ENCODE data around the gene ERFL.
"Not testable (repeated sequence)": the region's sequence is repeated elsewhere in the genome, so short reads cannot be mapped to it uniquely, and the experiment has no call there.

ERFL gene

DNA sequence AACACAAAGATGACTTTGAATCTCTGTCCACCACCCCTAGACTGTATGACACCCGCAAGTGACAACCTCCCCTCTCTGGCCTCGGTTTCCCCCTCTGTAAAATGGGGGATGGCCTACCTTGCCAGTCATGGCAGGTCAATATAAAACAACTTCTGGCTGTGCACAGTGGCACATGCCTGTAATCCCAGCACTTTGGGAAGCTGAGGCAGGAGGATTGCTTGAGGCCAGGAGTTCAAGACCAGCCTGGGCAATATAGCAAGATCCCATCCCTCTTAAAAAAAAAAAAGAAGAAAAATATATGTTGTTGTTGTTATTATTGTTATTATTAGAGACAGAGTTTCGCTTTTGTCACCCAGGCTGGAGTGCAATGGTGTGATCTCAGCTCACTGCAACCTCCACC, 52.3 kb downstream of the ERFL start:
- DNase-seq, result not testable (repeated sequence)

DNA sequence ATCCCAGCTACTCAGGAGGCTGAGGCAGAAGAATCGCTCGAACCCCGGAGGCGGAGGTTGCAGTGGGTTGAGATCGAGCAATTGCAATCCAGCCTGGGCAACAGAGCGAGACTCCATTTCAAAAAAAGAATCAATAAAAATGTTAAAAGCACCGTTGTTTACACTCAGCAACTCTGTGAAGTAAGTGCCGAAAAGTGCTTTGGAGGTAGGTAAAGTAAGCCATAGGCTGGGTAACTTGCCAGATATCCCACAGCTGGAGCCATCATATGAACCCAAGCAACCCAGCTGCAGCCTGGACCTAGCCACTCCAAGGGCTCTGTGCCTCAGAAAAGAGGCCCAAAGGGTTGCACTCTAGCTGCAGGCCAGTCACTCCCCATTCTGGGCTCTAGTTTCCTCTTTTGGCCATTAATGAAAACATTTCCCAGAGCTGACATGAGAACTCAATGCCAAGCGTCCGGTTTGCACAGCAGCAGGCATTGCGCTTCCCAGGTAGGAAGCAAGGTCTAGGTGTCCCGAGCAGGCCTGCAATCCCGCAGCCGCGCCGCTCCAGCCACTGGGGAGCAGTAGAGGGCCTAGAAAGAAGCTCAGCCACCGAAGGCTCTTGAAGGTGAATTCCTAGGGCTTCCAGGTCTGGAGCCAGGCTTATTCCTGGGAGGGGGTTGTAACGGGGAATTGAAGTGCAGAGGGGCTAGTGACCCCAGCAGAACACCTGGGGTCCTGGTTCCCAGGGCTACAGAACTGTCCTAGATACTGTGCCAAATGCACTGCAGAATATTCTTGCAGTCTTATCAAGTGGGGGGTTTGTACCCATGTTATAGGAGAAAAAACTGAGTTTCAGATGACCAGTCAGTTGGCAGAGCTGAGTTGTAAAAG, 55.2 kb downstream of the ERFL start:
- DNase-seq, result peak; percentile 20

GRCh38 chr19:41872384-41872774, 55.9 kb downstream of the ERFL start:
- no peak for DNase-seq

DNA sequence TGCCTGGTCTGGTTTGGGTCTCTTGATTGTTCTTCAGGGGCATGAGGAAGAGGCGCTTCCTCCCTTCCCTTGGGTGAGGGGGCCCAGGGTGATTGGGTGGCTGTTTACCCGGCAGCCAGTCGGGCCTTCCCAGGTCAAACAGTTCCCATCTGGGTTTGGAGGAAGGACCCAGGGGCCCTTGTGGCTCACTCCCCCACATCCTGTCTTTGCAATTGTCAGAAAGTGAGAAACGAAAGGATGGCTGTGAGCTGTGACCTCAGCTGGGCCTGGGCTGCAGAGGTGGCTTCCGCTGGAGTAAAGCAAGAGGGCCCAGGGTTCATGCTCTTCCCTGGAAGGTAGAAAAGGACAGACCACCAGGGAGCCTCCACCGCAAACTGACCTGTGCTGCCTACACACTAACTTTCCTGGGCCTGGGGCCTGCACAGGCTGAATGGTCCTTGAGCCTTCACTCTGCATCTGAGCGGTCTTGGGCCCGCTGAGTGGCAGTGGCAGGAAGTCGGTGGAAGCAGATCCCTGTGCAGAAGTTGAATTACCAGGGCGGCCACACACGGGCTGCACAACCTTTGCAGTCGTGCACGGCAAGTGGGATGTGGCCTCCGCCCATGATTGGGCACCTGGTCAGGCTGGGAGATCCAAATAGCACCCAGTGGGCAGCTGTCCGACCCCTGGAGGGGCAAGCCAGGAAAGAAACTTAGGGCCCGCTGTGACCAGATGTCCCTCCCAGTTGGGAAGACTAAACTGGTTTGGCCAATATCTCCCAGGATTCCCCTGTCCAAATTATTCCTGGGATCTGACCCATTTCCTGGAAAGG, 56.5 kb downstream of the ERFL start:
- no peak for DNase-seq

DNA sequence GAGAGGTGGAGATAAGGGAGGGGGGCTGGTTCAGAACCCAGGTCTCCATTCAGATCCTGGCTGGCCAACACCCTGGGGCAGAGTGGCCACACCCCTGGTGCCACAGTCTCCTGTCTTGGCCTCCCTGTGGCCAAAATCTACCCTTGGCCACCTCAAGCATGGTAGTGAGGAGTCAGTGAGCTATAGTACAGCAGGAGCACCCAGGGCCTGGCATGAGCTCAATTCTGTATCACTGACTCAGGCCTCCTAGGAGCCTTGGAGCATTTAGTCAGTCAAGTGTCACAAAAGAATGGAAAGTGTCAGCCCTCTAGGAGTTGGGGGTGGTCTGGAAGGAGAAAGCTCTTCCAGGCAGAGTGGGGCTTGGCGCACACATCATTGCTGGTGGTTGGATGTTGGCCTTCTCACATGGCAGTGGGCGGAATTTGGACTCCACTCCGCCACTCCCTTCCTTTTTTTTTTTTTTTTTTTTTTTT, 57.8 kb downstream of the ERFL start:
- DNase-seq, result no peak

- no peak for DNase-seq
Observed at GRCh38 chr19:41869374-41869955, 58.8 kb downstream of the ERFL start.

- DNase-seq, result no peak
Observed at GRCh38 chr19:41868989-41869300, 59.3 kb downstream of the ERFL start.

DNA sequence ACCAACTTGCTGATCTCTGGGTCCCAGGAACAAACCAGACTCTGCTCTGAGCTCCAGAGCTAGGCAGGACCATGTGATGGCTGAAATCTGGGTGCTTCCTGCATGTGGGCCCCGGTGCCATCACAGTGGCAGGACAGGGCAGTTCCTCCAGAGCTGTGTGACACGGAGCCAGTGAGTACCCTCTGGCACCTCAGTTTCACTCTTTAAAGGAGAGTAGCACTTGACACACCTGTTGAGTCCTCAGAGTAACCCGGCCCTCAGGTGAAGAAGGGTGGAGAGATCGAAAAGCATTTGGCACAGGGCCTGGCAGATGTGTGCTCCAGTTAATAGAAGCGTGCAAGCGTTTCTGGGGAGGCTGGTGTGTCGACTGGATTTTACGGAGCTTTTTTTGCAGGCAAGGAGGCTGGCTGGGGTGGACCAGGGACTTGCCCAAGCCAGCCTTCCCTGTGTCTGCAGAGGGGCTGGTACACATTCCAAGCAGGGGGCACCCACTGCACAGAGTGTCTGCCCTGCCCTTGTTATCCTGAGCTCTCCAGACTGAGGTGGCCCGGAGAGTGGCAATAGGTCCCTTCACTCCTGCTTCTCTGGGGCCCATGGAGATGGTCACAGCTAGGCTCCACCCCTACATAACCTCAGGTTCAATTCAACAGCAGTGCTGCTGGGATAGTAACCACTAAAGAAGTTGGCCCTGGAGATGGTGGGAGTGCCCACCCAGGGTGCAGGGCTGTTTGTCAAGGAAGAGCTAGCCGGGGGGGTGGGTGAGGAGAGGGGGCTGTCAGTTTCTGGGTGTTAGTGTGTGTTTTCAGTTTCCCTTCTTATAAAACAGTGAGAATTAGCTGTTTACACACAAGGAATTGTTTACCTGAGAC, 59.9 kb downstream of the ERFL start:
- DNase-seq, result no peak

DNA sequence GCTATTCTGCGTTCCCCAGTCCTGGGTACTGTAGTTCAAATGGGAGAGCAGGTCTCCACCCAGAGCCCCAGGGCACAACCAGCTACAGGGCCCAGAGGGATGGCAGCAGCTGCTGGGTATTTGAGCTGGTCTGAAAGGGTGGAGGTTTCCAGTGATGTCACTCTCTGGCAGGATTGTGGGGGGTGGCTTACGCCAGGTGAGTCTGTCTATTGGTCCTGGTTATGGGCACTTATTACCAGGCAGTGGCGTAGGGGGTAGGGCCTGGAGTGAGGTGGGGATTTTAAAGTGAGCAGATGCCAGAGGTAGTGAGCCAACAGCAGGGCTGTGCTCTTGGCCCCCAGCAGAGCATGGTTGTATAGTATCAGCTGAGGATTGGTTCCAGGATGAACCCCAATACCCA, 62.0 kb downstream of the ERFL start:
- DNase-seq, result no peak

GRCh38 chr19:41864374-41864773, 63.9 kb downstream of the ERFL start:
- DNase-seq, result no peak

DNA sequence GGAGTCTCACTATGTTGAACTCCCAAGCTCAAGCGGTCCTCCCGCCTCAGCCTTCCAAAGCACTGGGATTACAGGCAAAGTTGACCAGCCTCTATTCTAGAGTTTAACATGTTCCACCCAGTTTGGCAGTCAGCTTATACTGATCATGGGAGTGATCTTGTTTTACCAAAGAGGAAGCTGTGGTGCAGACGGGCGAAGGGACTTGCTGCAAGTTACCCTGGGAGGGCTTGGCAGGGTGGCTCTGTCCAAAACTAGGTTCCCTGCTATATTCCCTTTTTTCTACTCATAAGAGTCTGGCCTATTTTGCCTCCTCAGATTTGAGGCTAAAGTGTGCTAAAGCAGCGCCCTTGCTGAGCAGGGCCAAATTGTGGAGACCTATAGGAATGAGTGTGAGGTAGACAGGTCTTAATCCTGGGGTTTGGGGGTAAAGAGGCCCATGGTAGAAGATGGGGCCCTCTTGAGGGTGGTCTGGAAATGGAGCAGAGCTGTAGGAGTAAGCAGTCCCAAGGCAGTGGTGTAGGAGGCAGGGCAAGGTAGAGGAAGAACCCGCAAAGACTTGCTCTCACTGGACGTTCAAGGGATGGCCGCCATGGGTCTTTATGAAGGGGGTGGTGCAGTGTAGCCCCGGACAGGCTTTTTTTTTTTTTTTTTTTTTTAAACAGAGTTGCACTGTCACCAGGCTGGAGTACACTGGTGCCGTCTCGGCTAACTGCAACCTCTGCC, 64.9 kb downstream of the ERFL start:
- DNase-seq, result no peak

DNA sequence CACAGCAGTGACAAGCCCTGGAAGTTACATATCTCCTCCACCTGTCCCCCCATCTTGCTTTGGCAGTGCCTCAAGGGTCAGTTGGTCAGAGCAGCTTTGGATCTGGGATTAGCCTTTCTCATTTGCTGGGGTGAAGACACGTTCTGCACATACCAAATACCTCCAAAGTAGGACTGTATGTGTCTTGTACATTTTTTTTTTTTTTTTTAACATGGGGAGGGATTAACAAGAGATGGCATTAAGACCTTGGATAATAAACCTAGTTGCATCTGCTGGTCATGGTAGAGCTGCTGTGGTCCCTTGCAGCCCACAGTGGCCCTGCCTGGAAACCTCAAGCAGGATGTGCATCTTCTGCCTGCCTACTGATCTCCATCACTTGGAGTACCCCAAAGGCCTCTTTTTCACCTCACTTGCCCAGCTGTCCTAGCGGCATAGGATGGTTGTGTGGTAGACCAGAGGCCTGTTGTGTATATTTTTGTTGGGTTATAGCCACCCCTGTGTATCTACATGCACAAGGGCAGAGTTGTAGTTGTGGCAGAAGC, 65.7 kb downstream of the ERFL start:
- DNase-seq, result no peak

- no peak for DNase-seq
Observed at GRCh38 chr19:41861846-41862245, 66.4 kb downstream of the ERFL start.

- DNase-seq, result no peak
Observed at GRCh38 chr19:41861116-41861768, 67.0 kb downstream of the ERFL start.

- DNase-seq, result no peak
Observed at GRCh38 chr19:41860419-41861115, 67.7 kb downstream of the ERFL start.

DNA sequence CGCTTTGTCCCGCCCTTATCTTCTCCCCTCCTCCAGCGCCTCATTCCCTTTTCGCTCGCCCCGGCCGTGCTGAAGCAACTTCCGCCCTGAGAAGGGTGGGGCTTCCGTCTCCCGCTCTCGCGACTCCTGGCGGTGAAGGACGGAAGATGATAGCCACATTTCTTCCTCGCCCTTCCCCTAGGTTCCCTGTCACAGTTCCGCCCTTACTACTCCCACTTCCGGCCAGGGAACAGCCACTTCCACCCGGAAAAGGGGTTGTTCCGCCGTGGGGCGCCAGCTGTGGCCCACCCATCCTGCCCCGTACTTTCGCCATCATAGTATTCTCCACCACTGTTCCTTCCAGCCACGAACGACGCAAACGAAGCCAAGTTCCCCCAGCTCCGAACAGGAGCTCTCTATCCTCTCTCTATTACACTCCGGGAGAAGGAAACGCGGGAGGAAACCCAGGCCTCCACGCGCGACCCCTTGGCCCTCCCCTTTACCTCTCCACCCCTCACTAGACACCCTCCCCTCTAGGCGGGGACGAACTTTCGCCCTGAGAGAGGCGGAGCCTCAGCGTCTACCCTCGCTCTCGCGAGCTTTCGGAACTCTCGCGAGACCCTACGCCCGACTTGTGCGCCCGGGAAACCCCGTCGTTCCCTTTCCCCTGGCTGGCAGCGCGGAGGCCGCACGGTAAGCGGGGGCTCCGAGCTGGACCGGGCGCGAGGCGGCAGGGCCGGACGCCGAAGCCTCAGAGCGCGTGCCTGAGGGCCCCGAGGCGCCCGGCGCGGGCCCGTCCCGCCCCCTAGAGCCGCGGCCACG, 68.4 kb downstream of the ERFL start, which contains the start of gene RPS19:
Gene RPS19 (plus strand): TSS at position 638 of the 801 bp plus-strand sequence. CDS start 520 bp downstream, outside the sequence.
- DNase-seq, result peak; percentile 94

DNA sequence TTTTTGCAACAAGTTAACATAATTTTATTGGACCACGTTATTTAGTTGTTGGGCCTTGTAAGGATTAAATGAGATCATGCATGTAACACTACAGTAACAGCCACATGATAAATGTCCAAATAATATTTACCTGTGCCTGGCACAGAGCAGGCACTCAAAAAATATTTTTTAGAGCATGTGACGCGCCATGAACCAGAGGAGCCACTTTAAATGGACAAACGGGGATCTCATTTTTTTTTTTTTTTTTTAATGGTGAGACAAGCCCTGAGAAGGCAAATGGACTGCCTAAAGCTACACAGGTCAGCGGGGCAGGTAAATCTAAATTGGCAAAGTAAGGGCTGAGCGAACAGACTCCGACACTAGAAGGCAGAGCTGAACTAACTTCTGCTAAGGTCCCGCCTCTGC, 69.0 kb downstream of the ERFL start:
- DNase-seq, result no peak

Data from T1000 (cell line).